ENCODE results near the gene AK5.

Gene AK5

DNA sequence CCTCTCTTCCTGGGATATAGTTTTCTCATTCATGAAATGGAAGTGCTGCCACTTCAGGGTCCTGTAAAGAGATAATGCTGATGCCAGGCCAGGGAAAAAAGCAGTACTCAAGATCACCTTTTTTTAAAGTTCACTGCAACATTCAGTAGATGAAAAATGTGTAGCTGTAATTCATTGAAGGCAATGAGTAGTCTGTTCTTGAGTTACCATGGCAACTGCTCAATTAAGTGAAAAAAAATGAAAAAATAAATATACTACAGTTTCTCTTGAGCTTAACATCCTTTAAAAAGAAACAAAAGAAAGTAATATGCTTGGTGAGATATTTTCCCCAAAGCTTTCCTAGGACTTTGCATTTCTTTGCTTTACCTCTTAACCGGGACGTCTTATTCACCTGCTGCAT, 183.3 kb downstream of the AK5 start:
- no peaks in the 10 kb centered on the region for H3K9me3 ChIP-seq (ENCODE audit: control insufficient read depth, low read depth, low read length)
- no peaks in the 10 kb centered on the region for H3K4me1 ChIP-seq (ENCODE audit: control insufficient read depth, low read depth, low read length)
- H3K36me3 ChIP-seq (ENCODE audit: control insufficient read depth, low read depth, low read length) = no peaks in the 10 kb centered on the region
- H3K27me3 ChIP-seq (ENCODE audit: control insufficient read depth, insufficient read depth, low read length) = no peaks in the 10 kb centered on the region
- no peak overlapping the region for H3K27ac ChIP-seq (ENCODE audit: low read length)
- no peak overlapping the region for H3K4me3 ChIP-seq (ENCODE audit: low read length)
- no peak overlapping the region for H3K9ac ChIP-seq (ENCODE audit: low read length)

DNA sequence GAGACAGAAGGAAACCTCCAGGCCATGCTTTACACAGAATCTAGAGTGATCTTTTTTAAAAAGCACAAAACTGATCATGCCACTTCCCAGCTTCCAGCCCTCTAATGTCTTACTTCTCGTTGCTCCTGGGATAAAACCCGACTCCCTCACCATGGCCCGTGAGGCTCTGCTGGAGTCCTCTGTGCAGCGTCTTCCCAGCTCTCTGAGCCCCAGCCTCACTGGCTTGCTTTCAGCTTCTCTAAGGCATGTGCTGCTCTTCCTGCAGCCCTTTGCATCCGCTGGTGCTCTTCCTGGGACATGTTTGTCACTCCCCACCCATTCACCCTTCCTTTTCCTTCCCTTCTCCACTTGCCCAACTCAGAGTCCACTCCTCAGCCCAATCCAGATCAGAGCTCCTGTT, 184.1 kb downstream of the AK5 start:
- Histone ChIP-seq H3K27ac (ENCODE audit: low read length) (no peak overlapping the region), H3K9me3 (ENCODE audit: control insufficient read depth, low read depth, low read length) (no peaks in the 10 kb centered on the region), H3K4me1 (ENCODE audit: control insufficient read depth, low read depth, low read length) (no peaks in the 10 kb centered on the region), H3K36me3 (ENCODE audit: control insufficient read depth, low read depth, low read length) (no peaks in the 10 kb centered on the region), H3K4me3 (ENCODE audit: low read length) (no peak overlapping the region), H3K9ac (ENCODE audit: low read length) (no peak overlapping the region), H3K27me3 (ENCODE audit: control insufficient read depth, insufficient read depth, low read length) (no peaks in the 10 kb centered on the region)

DNA sequence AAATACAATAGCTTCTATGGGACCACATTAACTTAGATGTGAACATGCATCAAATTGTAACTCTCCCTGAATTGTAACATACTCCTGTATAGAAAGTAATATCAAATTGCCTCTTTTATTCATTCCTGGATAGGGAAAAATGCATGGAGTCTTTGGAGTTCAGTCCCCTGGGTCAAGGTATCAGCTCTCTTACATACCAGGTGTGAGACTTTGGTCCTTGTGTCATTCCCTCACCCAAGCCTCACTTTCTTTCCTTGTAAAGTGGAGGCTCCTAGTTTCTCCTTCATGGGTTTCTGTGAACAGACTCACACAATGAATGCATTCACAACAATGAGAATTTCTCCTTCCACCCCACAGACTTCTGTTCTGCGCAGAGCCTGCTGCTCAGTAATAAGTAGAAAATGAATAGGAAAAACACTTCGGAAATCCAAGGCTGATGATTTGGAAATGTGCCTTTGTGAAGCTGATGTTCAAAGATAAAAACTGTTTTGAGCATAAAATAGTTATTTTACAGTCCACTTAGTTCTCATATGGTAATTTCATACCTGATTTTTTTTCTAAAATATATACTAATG, 185.3 kb downstream of the AK5 start:
- Histone ChIP-seq H3K9me3 (ENCODE audit: control insufficient read depth, low read depth, low read length) (no peaks in the 10 kb centered on the region), H3K27me3 (ENCODE audit: control insufficient read depth, insufficient read depth, low read length) (no peaks in the 10 kb centered on the region), H3K9ac (ENCODE audit: low read length) (no peak overlapping the region), H3K27ac (ENCODE audit: low read length) (no peak overlapping the region), H3K4me1 (ENCODE audit: control insufficient read depth, low read depth, low read length) (no peaks in the 10 kb centered on the region), H3K36me3 (ENCODE audit: control insufficient read depth, low read depth, low read length) (no peaks in the 10 kb centered on the region), H3K4me3 (ENCODE audit: low read length) (no peak overlapping the region)

DNA sequence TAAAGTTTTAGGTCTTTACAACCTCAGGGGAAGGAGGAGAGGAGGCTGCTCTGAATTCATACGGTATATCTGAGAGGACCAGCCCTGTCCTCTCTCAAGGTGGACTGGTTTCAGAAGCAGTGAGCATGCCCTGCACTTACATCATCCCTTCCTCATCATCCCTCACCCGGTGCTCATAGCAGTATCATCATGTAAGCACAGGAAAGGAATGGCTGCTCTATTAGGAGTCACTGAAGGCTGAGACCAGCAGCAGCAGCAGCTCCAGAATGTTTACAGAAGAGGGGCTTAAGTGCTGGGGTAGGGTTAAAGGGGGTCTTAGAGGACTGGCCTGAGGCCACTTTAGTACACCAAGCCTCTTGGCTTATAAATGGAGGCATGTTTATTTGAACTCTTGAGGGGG, 185.9 kb downstream of the AK5 start:
- no peaks in the 10 kb centered on the region for H3K27me3 ChIP-seq (ENCODE audit: control insufficient read depth, insufficient read depth, low read length)
- H3K9me3 ChIP-seq (ENCODE audit: control insufficient read depth, low read depth, low read length) = no peaks in the 10 kb centered on the region
- H3K4me3 ChIP-seq (ENCODE audit: low read length) = no peak overlapping the region
- no peak overlapping the region for H3K27ac ChIP-seq (ENCODE audit: low read length)
- no peaks in the 10 kb centered on the region for H3K4me1 ChIP-seq (ENCODE audit: control insufficient read depth, low read depth, low read length)
- H3K36me3 ChIP-seq (ENCODE audit: control insufficient read depth, low read depth, low read length) = no peaks in the 10 kb centered on the region
- no peak overlapping the region for H3K9ac ChIP-seq (ENCODE audit: low read length)

DNA sequence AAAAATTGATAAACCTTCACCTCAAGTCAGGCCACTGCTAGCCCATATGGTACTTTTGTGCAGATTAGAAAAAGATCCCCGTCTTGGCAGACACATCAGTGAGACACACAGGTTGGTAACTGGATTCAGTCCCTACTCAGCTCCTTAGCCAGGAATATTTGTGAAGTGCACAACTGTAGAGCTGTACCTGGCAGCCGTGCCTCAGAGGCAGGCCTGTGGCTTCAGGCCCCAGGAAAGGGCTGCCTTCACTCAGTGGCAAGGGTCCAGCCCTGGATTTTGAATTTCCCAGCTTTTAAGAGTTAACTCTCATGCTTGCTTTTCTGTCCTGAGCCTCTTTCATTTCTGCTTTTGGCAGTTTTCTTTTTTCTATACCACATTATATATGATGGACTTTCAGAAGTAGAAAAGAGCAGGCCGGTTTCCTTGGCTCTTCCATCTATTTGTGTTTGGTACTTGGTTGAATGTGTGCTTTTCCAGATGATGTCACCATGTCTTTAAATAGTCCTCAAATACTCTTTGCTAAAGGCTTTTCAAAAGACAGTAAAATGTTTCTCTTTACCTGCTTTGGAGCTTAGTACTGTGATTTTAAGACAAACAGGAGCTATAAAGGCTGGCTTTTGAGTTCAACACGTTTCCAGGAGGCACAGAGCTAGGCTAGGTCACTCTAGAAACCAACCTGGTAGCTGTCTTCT, 186.6 kb downstream of the AK5 start:
- H3K4me1 ChIP-seq (ENCODE audit: control insufficient read depth, low read depth, low read length) = no peaks in the 10 kb centered on the region

DNA sequence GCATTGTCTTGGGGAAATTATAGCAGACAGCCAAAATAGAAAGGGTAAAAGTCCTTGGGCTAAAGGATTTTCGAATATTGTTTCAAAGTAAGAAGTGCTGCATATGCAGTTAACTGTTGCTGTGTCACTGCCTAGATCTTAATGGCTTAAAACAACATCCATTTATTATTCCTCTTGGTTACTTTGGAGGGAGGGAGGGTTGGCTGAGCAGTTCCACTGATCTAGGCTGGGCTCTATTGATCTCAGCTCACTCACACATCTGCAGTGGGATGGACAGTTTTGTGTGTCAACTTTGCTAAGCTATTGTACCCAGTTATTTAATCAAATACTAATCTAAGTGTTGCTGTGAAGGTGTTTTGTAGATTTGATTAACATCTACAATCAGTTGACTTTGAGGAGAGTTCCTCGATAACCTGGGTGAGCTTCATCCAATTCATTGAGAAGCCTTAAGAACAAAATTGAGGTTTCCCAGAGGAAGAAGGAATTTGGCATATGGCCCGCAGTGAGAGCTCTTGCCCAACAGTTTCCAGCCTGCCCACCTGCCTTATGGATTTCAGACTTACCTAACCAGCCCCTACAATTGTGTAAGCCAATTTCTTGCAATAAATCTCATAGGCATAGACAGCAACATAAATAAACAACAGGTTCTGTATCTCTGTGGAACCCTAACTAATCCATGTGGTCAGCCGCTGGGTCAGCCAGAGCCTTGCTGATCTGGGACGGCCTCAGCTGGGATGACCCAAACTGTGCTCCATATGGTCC, 187.3 kb downstream of the AK5 start:
- Histone ChIP-seq H3K27me3 (ENCODE audit: control insufficient read depth, insufficient read depth, low read length) (no peaks in the 10 kb centered on the region), H3K36me3 (ENCODE audit: control insufficient read depth, low read depth, low read length) (no peaks in the 10 kb centered on the region), H3K9me3 (ENCODE audit: control insufficient read depth, low read depth, low read length) (no peaks in the 10 kb centered on the region), H3K4me3 (ENCODE audit: low read length) (no peak overlapping the region), H3K9ac (ENCODE audit: low read length) (no peak overlapping the region), H3K27ac (ENCODE audit: low read length) (no peak overlapping the region), H3K4me1 (ENCODE audit: control insufficient read depth, low read depth, low read length) (no peaks in the 10 kb centered on the region)

More for the DNA sequence above, 186.6 kb downstream of the AK5 start:
- no peaks in the 10 kb centered on the region for H3K9me3 ChIP-seq (ENCODE audit: control insufficient read depth, low read depth, low read length)
- no peak overlapping the region for H3K9ac ChIP-seq (ENCODE audit: low read length)
- H3K27ac ChIP-seq (ENCODE audit: low read length) = no peak overlapping the region
- no peaks in the 10 kb centered on the region for H3K36me3 ChIP-seq (ENCODE audit: control insufficient read depth, low read depth, low read length)
- no peaks in the 10 kb centered on the region for H3K27me3 ChIP-seq (ENCODE audit: control insufficient read depth, insufficient read depth, low read length)
- H3K4me3 ChIP-seq (ENCODE audit: low read length) = no peak overlapping the region

DNA sequence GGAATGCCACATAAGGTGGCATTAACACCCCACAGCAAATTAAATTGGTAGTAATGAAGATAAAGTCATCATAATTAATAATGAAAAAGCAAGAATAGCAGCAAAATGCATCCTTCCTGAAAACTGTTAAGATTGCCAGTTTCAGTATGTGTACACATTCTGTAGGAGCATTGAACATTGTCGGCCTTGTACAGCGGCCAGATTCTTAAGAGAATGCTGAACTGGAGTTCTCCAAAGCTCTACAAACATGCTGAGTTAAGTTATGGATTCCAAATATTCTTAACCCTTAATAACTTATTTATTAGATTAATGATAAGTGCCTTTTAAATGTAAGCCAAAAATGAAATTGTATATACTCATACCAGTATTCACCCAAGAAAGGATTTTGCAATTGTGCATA, 189.9 kb downstream of the AK5 start:
- H3K4me1 ChIP-seq (ENCODE audit: control insufficient read depth, low read depth, low read length) = no peaks in the 10 kb centered on the region
- no peak overlapping the region for H3K4me3 ChIP-seq (ENCODE audit: low read length)
- H3K9ac ChIP-seq (ENCODE audit: low read length) = no peak overlapping the region
- H3K27me3 ChIP-seq (ENCODE audit: control insufficient read depth, insufficient read depth, low read length) = no peaks in the 10 kb centered on the region
- H3K9me3 ChIP-seq (ENCODE audit: control insufficient read depth, low read depth, low read length) = no peaks in the 10 kb centered on the region
- H3K36me3 ChIP-seq (ENCODE audit: control insufficient read depth, low read depth, low read length) = no peaks in the 10 kb centered on the region
- no peak overlapping the region for H3K27ac ChIP-seq (ENCODE audit: low read length)

DNA sequence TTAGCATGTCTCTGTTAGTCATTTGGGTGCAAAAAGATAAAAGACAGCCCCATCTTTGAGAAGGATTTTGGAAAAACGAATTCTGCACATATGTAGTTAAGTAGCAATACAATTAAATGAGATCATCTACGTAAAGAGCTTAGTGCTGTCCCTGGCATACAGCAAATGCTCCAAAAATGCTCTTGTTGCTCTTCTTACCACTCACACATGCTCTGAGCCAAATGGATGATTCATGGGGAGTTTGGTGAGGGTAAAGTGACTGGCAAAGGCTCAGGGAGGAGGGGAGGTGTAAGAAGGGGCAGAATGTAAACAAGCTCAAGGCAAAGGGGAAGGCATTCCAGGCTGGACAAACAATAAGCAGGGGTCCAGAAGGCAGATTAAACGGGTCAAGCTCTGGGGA, 191.9 kb downstream of the AK5 start:
- no peak overlapping the region for H3K27ac ChIP-seq (ENCODE audit: low read length)
- no peaks in the 10 kb centered on the region for H3K27me3 ChIP-seq (ENCODE audit: control insufficient read depth, insufficient read depth, low read length)
- no peaks in the 10 kb centered on the region for H3K9me3 ChIP-seq (ENCODE audit: control insufficient read depth, low read depth, low read length)
- no peak overlapping the region for H3K4me3 ChIP-seq (ENCODE audit: low read length)
- no peak overlapping the region for H3K9ac ChIP-seq (ENCODE audit: low read length)
- H3K4me1 ChIP-seq (ENCODE audit: control insufficient read depth, low read depth, low read length) = no peaks in the 10 kb centered on the region
- H3K36me3 ChIP-seq (ENCODE audit: control insufficient read depth, low read depth, low read length) = no peaks in the 10 kb centered on the region

DNA sequence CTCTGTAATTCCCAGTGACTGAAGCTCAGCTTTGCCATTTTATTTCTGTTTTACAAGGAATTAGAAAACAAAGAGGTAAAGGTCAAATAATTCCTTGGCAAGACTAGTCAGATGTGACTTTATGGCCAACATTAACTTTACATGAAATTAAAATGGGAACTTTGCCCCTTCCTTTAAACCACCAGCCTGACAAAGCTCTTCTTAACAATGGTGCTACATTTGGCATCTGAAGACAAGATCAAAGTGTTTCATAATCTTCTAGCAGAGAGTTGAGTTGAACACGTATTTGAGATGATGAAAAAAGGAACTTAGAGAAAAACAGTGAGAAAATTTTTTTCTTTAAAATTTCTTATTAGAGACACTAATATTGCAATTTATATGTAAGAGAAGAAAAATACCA, 193.8 kb downstream of the AK5 start:
- Histone ChIP-seq H3K9ac (ENCODE audit: low read length) (no peak overlapping the region), H3K4me1 (ENCODE audit: control insufficient read depth, low read depth, low read length) (no peaks in the 10 kb centered on the region), H3K27me3 (ENCODE audit: control insufficient read depth, insufficient read depth, low read length) (no peaks in the 10 kb centered on the region), H3K36me3 (ENCODE audit: control insufficient read depth, low read depth, low read length) (no peaks in the 10 kb centered on the region), H3K9me3 (ENCODE audit: control insufficient read depth, low read depth, low read length) (no peaks in the 10 kb centered on the region), H3K27ac (ENCODE audit: low read length) (no peak overlapping the region), H3K4me3 (ENCODE audit: low read length) (no peak overlapping the region)

DNA sequence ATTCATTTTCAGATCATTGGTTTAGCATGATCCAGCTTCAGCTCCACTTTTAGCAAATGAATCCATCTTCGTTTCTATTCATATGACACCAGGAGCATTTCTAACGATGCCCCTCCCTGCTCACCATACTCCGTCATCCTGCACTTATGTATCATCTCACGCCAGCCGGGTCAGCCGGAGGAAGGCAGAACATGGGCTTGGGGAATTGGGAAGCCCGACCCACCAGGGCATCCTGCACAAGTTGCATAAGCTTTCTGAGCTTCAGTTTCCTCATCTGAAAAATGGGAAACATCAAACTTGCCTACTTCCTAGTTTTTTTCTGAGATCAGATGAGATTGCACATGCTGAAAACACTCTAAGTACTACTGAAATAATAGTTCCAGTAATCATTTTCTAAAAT, 194.7 kb downstream of the AK5 start:
- H3K36me3 ChIP-seq (ENCODE audit: control insufficient read depth, low read depth, low read length) = no peaks in the 10 kb centered on the region
- no peaks in the 10 kb centered on the region for H3K27me3 ChIP-seq (ENCODE audit: control insufficient read depth, insufficient read depth, low read length)
- H3K9ac ChIP-seq (ENCODE audit: low read length) = no peak overlapping the region
- no peak overlapping the region for H3K4me3 ChIP-seq (ENCODE audit: low read length)
- no peak overlapping the region for H3K27ac ChIP-seq (ENCODE audit: low read length)
- H3K9me3 ChIP-seq (ENCODE audit: control insufficient read depth, low read depth, low read length) = no peaks in the 10 kb centered on the region
- H3K4me1 ChIP-seq (ENCODE audit: control insufficient read depth, low read depth, low read length) = no peaks in the 10 kb centered on the region

DNA sequence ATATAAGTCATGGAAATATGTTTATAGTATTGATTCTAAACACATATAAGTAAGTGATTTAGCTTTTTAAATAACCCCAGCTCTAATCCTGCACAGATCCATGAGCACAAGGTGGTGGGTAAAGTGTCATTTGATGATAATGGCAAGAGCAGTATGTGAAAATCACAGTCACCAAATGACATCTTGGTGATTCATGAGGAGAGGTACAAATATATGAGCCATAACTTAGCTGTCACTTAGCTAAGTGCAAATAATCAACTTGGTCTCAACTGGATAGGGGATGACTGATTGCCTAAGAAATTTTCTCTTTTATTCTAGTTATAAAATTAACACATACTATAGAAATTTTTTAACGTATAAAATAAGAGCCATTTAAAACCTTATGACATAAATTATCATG, 202.5 kb downstream of the AK5 start:
- H3K9ac ChIP-seq (ENCODE audit: low read length) = no peak overlapping the region
- no peaks in the 10 kb centered on the region for H3K27me3 ChIP-seq (ENCODE audit: control insufficient read depth, insufficient read depth, low read length)
- no peak overlapping the region for H3K4me3 ChIP-seq (ENCODE audit: low read length)
- H3K9me3 ChIP-seq (ENCODE audit: control insufficient read depth, low read depth, low read length) = no peaks in the 10 kb centered on the region
- no peaks in the 10 kb centered on the region for H3K4me1 ChIP-seq (ENCODE audit: control insufficient read depth, low read depth, low read length)
- no peak overlapping the region for H3K27ac ChIP-seq (ENCODE audit: low read length)
- H3K36me3 ChIP-seq (ENCODE audit: control insufficient read depth, low read depth, low read length) = no peaks in the 10 kb centered on the region

DNA sequence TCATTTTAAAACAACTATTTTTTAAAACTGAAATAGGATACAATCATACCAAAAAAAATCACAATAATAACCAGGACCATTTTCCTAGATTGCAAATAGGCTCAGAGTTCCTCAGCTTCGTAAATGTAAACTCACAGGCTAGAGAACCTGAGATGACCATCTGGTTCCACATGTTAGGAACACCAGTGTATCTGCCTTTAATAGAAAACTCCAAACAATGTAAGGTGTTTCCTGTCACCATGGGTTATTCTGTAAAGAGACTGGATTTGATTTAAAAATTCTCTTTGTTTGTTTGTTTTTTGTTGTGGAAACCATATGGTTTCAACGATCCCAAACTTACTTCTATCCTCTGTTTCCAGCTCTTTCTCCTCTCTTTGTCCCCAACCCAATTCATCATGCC, 203.1 kb downstream of the AK5 start:
- no peak overlapping the region for H3K9ac ChIP-seq (ENCODE audit: low read length)
- H3K27me3 ChIP-seq (ENCODE audit: control insufficient read depth, insufficient read depth, low read length) = no peaks in the 10 kb centered on the region
- peaks cover 3% of the 10 kb centered on the region for H3K4me1 ChIP-seq (ENCODE audit: control insufficient read depth, low read depth, low read length)

More for the DNA sequence above, 203.1 kb downstream of the AK5 start:
- H3K4me3 ChIP-seq (ENCODE audit: low read length) = no peak overlapping the region
- no peak overlapping the region for H3K27ac ChIP-seq (ENCODE audit: low read length)
- H3K36me3 ChIP-seq (ENCODE audit: control insufficient read depth, low read depth, low read length) = no peaks in the 10 kb centered on the region
- H3K9me3 ChIP-seq (ENCODE audit: control insufficient read depth, low read depth, low read length) = no peaks in the 10 kb centered on the region
